Pancreas (tissue), 10 donors: ENCODE results near the gene FMNL2. TPM values are rescaled to one million over a fixed set of nuclear protein-coding genes. Genes with fewer than 3 reads are reported as not detected.

Source experiments
- ATAC-seq, 4 donors: fragments of 200-7000 bp; cut with Tn5 transposase; one replicate each; pipeline versions ENCODE4 v1.8.0 to v1.9.1; 2020; ENCODE audit warnings: mild to moderate bottlenecking in 4 of 4, moderate library complexity in 4 of 4
- DNase-seq, 6 donors: peaks; one replicate each; pipeline ENCODE4 v3.0.0-alpha.2; 2020
- FAIRE-seq: peaks from 2 replicates; lab custom pipeline; 2012; peaks lifted over from hg19 to GRCh38; lab: Jason Lieb, UNC
- H3K27ac ChIP-seq, 4 donors: fragments of 200-600 bp; sonication (generic); 1 replicate in 3 of 4; 2 replicates in 1 of 4; pipeline versions ENCODE4 v1.5.0 to v1.8.0; 2020
- H3K27me3 ChIP-seq, 4 donors: fragments of 200-600 bp; one replicate each; pipeline ENCODE4 v1.8.0; 2021
- H3K36me3 ChIP-seq, 3 donors: fragments of 200-600 bp; sonication (generic) in 1 of 3; one replicate each; pipeline versions ENCODE4 v1.5.0 to v1.8.0; 2020 to 2021
- H3K4me1 ChIP-seq, 3 donors: fragments of 200-600 bp; one replicate each; pipeline ENCODE4 v1.8.0; 2021
- H3K4me3 ChIP-seq, 4 donors: fragments of 200-600 bp; sonication (generic) in 2 of 4; one replicate each; pipeline versions ENCODE4 v1.5.0 to v1.8.0; 2020 to 2021
- H3K9me3 ChIP-seq, 4 donors: fragments of 200-600 bp; one replicate each; pipeline ENCODE4 v1.8.0; 2021
- CTCF ChIP-seq, 4 donors: fragments of 200-600 bp; sonication (generic) in 3 of 4; IDR thresholded peaks; one replicate each; pipeline versions ENCODE4 v1.5.0 to v1.8.0; 2021; ENCODE audit warnings: antibody characterized with exemption in 4 of 4
- WGBS, 2 donors: extraction: QIAGEN DNeasy Blood & Tissue Kit; methylation state at CpG; one replicate each; pipeline ENCODE4 v1.1.7; 2013; 5-methylcytosine and 5-hydroxymethylcytosine counted together
- intact Hi-C, 3 donors: fragments of 100-400 bp; cut with DNase I; formaldehyde crosslinking; loops; one replicate each; pipeline versions ENCODE4 v1.11.1 to v1.14.2; 2022
- polyA plus RNA-seq, 2 donors: library from polyadenylated mRNA; stranded (reverse); fragments of 200-250 nt; gene quantifications; one replicate each; pipeline ENCODE4 v1.2.3, GENCODE V29; 2013
- total RNA-seq, 6 donors: library from RNA; stranded (reverse); fragmentation: NEBNext Ultra II Directional in 4 of 6; extraction: Animal tissue kit (Norgen Biotek cat#: 25700) in 4 of 6; gene quantifications; one replicate each; pipeline versions ENCODE4 v1.2.1 to v1.2.4, GENCODE V29; 2021 to 2023
- donor health status: healthy with polysubstance abuse.
- donor health status: DM: no; HTN: no; CAD: no; lungs with moderate emphysema.
- donor health status: DM: no; HTN: no; CAD: no.
- donor health status: control.
- donor health status: control.
- donor health status: Bipolar disorder and iron deficiency.
- donor health status: DM: yes; HTN: yes; CAD: no.
- donor health status: DM: no; HTN: no; CAD: no.
- donor health status: DM: no; HTN: no; CAD: no.
- donor health status: DM: yes; HTN: yes; CAD: no.

Gene FMNL2
- total and polyA plus RNA-seq, 8 donors, result 7.5 to 22.3 (median 11.3) TPM

GRCh38 chr2:152585830-152586484, 251.0 kb downstream of the FMNL2 start:
- intact Hi-C loops, result no loop called here
- DNase-seq, result no peak
- no peak overlapping the region for H3K4me3 ChIP-seq
- H3K27me3 ChIP-seq, result no peaks in the 10 kb centered on the region
- H3K36me3 ChIP-seq, result peaks cover 0 to 4% (median 0%) of the 10 kb centered on the region in 3 donors
- H3K27ac ChIP-seq, result no peak overlapping the region
- FAIRE-seq, result no peak
- TF ChIP-seq CTCF (IDR thresholded peaks at IDR 0.05), result no peak
- ATAC-seq, result peak in 3 of 4 donors; percentile 44 to 60 (median 58)
- 77 to 78% methylated on average over 3 of the region's 3 CpGs for WGBS, 2 donors
- H3K9me3 ChIP-seq, result no peaks in the 10 kb centered on the region
- H3K4me1 ChIP-seq, result no peaks in the 10 kb centered on the region

- H3K4me3 ChIP-seq, result no peak overlapping the region
- no peaks in the 10 kb centered on the region for H3K4me1 ChIP-seq
- TF ChIP-seq CTCF (IDR thresholded peaks at IDR 0.05), result no peak
- intact Hi-C loops, result no loop called here
- no peaks in the 10 kb centered on the region for H3K27me3 ChIP-seq
- 84 to 90% methylated on average over 7 of the region's 7 CpGs for WGBS, 2 donors
- ATAC-seq (no peak), FAIRE-seq (no peak), DNase-seq (no peak)
- no peaks in the 10 kb centered on the region for H3K36me3 ChIP-seq
- no peak overlapping the region for H3K27ac ChIP-seq
- H3K9me3 ChIP-seq, result no peaks in the 10 kb centered on the region
Observed at GRCh38 chr2:152587187-152587947, 252.4 kb downstream of the FMNL2 start.

GRCh38 chr2:152588998-152589397, 254.0 kb downstream of the FMNL2 start:
- Histone ChIP-seq H3K4me1 (no peaks in the 10 kb centered on the region), H3K9me3 (no peaks in the 10 kb centered on the region), H3K4me3 (no peak overlapping the region), H3K36me3 (no peaks in the 10 kb centered on the region), H3K27me3 (no peaks in the 10 kb centered on the region), H3K27ac (no peak overlapping the region)
- TF ChIP-seq CTCF (IDR thresholded peaks at IDR 0.05), result no peak
- intact Hi-C loops, result no loop called here
- ATAC-seq (no peak), FAIRE-seq (no peak), DNase-seq (no peak)
- WGBS, 2 donors, result 92% methylated on average over 6 of the region's 6 CpGs

GRCh38 chr2:152594022-152594766, 259.2 kb downstream of the FMNL2 start:
- no peak overlapping the region for H3K4me3 ChIP-seq
- no peaks in the 10 kb centered on the region for H3K27me3 ChIP-seq
- no peaks in the 10 kb centered on the region for H3K9me3 ChIP-seq
- TF ChIP-seq CTCF (IDR thresholded peaks at IDR 0.05), result no peak
- peak in 1 of 6 donors; percentile 32 for DNase-seq
- no peaks in the 10 kb centered on the region for H3K36me3 ChIP-seq
- intact Hi-C loops, result no loop called here
- peak in 3 of 4 donors; percentile 40 to 85 (median 81) for ATAC-seq
- peak overlapping the region in 1 of 4 donors; percentile 30 for H3K27ac ChIP-seq
- WGBS, 2 donors, result 85 to 88% methylated on average over 6 of the region's 6 CpGs
- no peak for FAIRE-seq
- no peaks in the 10 kb centered on the region for H3K4me1 ChIP-seq
